Measurements from ENCODE around the gene ZNF750.
A peak's percentile ranks its signal among the peaks of the same experiment; 100 is the strongest.

Gene ZNF750

GRCh38 chr17:82815790-82816305, 24.0 kb downstream of the ZNF750 start:
- TF ChIP-seq CTCF (conservative IDR thresholded peaks at IDR 0.05; ENCODE audit: low read depth) = no peak
- CTCF ChIA-PET = no interaction called here
- POLR2A ChIA-PET (ENCODE audit: low non-redundant PET) = no interaction called here
- no peak for DNase-seq (ENCODE audit: low spot score)
- H3K27ac ChIP-seq = peak overlapping the region; percentile 8; the same call in 1 of the 2 replicates

- no peak for TF ChIP-seq CTCF (conservative IDR thresholded peaks at IDR 0.05; ENCODE audit: low read depth)
- ChIA-PET CTCF (interaction anchor here (0.6 kb wide), 1 partner anchor 104 kb away, joined by 3 read pairs; no protein-coding TSS in a partner anchor), POLR2A (ENCODE audit: low non-redundant PET) (no interaction called here)
- no peak for DNase-seq (ENCODE audit: low spot score)
- peak overlapping the region; percentile 25; the same call in 1 of the 2 replicates for H3K27ac ChIP-seq
These were observed 24.5 kb downstream of the ZNF750 start for GRCh38 chr17:82815354-82815753.

GRCh38 chr17:82814834-82815233, 25.0 kb downstream of the ZNF750 start:
- peak overlapping the region; percentile 9 for H3K27ac ChIP-seq
- ChIA-PET CTCF (interaction anchor here (0.6 kb wide), 2 partner anchors 104 to 317 kb away, joined by 3 read pairs; no protein-coding TSS in a partner anchor), POLR2A (ENCODE audit: low non-redundant PET) (no interaction called here)
- no peak for DNase-seq (ENCODE audit: low spot score)
- TF ChIP-seq CTCF (conservative IDR thresholded peaks at IDR 0.05; ENCODE audit: low read depth) = no peak

- TF ChIP-seq CTCF (conservative IDR thresholded peaks at IDR 0.05; ENCODE audit: low read depth) = no peak
- CTCF ChIA-PET = interaction anchor here (0.6 kb wide), 2 partner anchors 22 to 454 kb away, joined by 3 read pairs; partner anchors contain the start of gene TEX19
- POLR2A ChIA-PET (ENCODE audit: low non-redundant PET) = no interaction called here
- no peak overlapping the region for H3K27ac ChIP-seq
- DNase-seq (ENCODE audit: low spot score) = no peak
These were observed 26.3 kb downstream of the ZNF750 start for GRCh38 chr17:82813299-82814051.

GRCh38 chr17:82812601-82813000, 27.2 kb downstream of the ZNF750 start:
- no peak for DNase-seq (ENCODE audit: low spot score)
- no peak for TF ChIP-seq CTCF (conservative IDR thresholded peaks at IDR 0.05; ENCODE audit: low read depth)
- ChIA-PET POLR2A (ENCODE audit: low non-redundant PET) (no interaction called here), CTCF (no interaction called here)
- no peak overlapping the region for H3K27ac ChIP-seq

GRCh38 chr17:82812058-82812457, 27.8 kb downstream of the ZNF750 start:
- peak overlapping the region; percentile 19; the same call in 1 of the 2 replicates for H3K27ac ChIP-seq

More at GRCh38 chr17:82812058-82812457, 27.8 kb downstream of the ZNF750 start:
- TF ChIP-seq CTCF (conservative IDR thresholded peaks at IDR 0.05; ENCODE audit: low read depth) = no peak
- ChIA-PET POLR2A (ENCODE audit: low non-redundant PET) (no interaction called here), CTCF (no interaction called here)
- no peak for DNase-seq (ENCODE audit: low spot score)

All from RWPE1 (cell line).